Muscle of back (tissue), 13 donors: ENCODE data around the gene GSTO2. TPM values are rescaled to one million over a fixed set of nuclear protein-coding genes. Genes with fewer than 3 reads are reported as not detected.
"Not testable (repeated sequence)": the region's sequence is repeated elsewhere in the genome, so short reads cannot be mapped to it uniquely, and the experiment has no call there.

Source experiments
- DNase-seq, 3 donors: peaks; one replicate each; pipeline versions ENCODE4 v3.0.0 to v3.0.0-alpha.2; 2013
- long read RNA-seq, 9 donors: transcript quantifications; one replicate each; lab custom pipeline, GENCODE V29; 2026
- polyA plus RNA-seq, 10 donors: library from polyadenylated mRNA; unstranded; fragments of 120-200 nt; gene quantifications; one replicate each; pipeline ENCODE4 v1.2.1, GENCODE V29; 2013; ENCODE audit not compliant: insufficient read length in 10 of 10

GSTO2 gene
- 1 to 10 TPM in 6 of 10 donors, under 1 TPM in 4; 0.64 to 3.4 (median 1.2) TPM for polyA plus RNA-seq
- long read RNA-seq, donor 1 = 0 reads
- long read RNA-seq, donor 2 = 0 reads
- long read RNA-seq, donor 3 = 0 reads
- long read RNA-seq, donor 4 = 0 reads
- long read RNA-seq, donor 5 = 0 reads
- long read RNA-seq, donor 6 = 0 reads
- long read RNA-seq, donor 7 = 0 reads
- long read RNA-seq, donor 8, full-length matches to known transcripts = 1 of 1 reads
- long read RNA-seq, donor 8, partial matches to known transcripts = 0 of 1 reads
- long read RNA-seq, donor 8, other reads (novel, unspliced or antisense) = 0 of 1 reads
- long read RNA-seq, donor 9 = 0 reads

- DNase-seq = peak; percentile 98 to 99 (median 98)
Measured at GRCh38 chr10:104268713-104269645, at the start of gene GSTO2. GSTO2 (plus strand) TSS chr10:104269184; CDS start chr10:104274916, 5,732 bp downstream.

DNA sequence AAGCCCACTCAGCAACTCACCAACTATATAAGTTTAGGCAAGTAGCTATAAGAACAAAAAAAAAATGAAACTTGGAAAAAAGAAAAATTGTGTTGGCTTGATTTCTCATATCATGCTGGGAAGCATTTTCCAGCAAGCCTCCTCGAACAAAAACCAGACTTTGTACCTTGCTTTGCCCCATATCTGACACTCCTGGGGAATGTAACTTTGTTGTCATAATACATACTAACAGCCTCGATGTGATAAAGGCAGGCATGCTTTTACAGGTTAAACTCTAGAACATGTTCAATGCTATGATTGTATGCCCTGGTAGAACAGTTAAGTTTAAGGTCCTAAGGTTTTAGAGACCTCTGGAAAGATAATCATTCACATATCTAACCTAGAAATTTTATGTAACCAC is 48.5 kb upstream of the GSTO2 start:
- DNase-seq = no peak

GRCh38 chr10:104223304-104223703 is 45.7 kb upstream of the GSTO2 start:
- DNase-seq = no peak

DNA sequence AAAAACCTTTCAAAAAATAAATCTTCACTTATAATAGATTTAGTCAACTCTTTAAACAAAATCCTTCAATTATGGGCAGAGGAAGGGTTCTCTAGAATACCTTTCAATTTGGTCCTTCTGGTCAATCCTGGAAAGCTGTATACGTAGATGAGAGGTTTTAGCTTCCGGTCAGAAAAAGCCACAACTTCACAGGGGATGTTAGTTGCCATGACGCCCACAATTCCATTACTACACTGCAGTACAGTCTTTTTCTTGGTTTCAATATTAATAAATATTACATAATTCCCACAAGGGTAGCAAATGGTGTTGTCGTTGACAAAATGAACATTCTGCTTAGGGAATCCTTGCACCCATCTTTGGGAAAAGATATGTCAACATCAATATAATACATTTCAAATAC is 38.5 kb upstream of the GSTO2 start:
- DNase-seq = no peak

GRCh38 chr10:104231784-104232612 is 37.0 kb upstream of the GSTO2 start, which contains the start of gene CFAP43:
CFAP43 (minus strand) TSS chr10:104232364; CDS start chr10:104232246, 118 bp downstream.
- DNase-seq = peak; percentile 95 to 99 (median 98)

DNA sequence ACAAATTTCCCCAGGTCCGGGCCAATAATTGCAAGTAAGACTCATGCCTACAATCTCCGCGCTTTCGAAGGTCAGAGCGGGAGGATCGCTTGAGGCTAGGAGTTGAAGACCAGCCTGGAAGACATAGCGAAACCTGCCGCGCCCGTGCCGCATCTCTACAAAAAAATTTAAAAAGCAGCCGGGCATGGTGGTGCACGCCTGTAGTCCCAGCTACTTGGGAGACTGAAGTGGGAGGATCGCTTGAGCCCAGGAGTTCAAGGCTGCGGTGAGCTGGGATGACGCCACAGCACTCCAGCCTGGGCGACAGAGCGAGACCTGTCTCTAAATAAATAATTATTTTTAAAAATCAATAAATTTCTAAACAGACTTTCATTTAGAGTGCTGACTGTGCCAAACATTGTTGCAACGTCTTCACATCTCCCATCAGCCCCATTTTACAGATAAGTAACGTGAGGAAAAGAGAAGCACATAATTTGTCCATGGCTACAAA is 36.3 kb upstream of the GSTO2 start:
- no peak for DNase-seq

DNA sequence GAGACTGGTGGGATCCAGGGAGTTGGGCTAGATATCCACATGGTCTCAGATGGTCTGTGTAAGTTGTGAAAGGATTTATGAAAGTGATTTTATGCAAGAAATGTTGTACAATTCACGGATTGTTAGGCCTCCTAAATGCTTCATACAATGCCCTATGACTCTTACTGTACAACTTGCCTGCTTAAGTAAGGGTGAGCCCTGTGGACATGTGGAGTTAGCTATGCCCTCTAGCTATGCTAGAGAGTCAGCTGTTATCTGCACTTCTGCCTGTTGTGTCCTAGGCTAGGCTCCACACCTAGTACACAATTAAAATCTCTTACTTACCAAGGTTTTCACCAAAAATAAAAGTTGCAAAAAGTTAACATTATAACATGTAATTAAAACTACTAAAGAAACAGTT is 35.2 kb upstream of the GSTO2 start:
- DNase-seq = no peak

GRCh38 chr10:104234934-104235333 is 34.0 kb upstream of the GSTO2 start:
- no peak for DNase-seq

- no peak for DNase-seq
Measured at GRCh38 chr10:104235801-104236200, 33.2 kb upstream of the GSTO2 start.

DNA sequence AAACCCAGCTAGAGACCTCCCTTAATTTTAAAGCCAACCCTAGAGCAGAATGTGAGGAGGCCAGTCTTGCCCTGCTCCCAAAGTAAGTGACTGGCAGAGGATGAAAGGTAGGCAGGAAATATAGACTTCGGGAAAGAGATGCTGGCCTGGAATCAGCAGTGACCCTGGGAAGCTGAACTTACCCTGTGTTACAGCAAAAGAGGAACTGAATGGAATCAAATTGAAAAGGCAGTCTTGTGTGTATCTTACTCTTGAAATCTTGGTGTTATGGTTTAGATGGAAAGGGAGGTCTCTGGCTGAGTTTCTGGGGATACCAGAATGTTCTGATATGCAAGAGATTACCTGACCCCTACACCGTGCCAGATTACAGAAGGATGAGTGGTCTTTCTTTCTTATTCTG is 28.9 kb upstream of the GSTO2 start:
- no peak for DNase-seq

- no peak for DNase-seq
Measured at GRCh38 chr10:104242545-104242944, 26.4 kb upstream of the GSTO2 start.

GRCh38 chr10:104243009-104243408 is 26.0 kb upstream of the GSTO2 start:
- DNase-seq = not testable (repeated sequence)

DNA sequence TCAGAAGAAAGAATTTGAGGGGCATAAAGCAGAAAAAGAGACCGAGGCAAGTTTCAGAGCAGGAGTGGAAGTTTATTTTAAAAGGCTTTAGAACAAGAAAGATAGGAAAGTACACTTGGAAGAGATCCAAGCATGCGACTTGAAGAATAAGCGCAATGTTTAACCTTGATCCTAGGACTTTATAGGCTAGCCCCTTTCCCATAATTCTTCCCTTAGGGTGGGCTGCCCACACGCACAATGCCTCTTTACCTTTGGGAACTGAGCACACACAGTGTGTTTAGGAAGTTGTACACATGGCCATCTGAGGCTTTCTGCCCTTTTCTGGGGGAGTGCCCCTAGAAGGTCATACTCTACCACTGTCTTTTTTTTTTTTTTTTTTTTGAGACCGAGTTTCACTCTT is 25.5 kb upstream of the GSTO2 start:
- no peak for DNase-seq

GRCh38 chr10:104245066-104245632 is 23.8 kb upstream of the GSTO2 start:
- DNase-seq = no peak

GRCh38 chr10:104246976-104247375 is 22.0 kb upstream of the GSTO2 start:
- DNase-seq = no peak

DNA sequence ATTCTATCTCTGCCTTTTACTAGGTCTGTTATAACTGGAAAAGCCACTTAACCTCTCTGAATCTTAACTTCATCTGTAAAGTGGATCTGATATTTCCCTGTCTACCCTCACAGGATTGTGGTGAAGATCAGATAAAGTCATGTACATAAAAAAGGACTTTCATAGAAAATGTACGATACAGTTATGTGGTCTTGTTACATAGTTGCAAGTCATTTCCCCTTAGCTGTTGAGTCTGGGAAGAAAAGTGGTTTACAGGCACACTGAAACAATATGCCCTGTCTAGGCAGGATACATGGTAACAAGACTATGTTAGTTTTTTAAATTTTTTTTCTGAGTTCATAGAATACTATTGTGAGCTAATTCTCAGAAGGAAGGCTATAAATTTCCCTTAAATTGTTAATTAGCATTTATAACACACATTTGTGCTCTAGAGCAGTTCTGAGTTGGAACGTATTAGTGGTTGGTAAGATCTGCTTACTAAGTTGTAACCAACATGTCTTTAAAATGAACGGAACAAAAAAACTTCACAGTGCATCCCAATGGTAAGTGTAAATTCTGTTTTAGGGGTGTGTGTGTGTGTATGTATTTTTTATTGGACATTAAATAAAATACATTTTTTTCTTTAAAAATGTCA is 21.4 kb upstream of the GSTO2 start:
- DNase-seq = no peak

- DNase-seq = not testable (repeated sequence)
Measured at GRCh38 chr10:104248931-104249330, 20.1 kb upstream of the GSTO2 start.

DNA sequence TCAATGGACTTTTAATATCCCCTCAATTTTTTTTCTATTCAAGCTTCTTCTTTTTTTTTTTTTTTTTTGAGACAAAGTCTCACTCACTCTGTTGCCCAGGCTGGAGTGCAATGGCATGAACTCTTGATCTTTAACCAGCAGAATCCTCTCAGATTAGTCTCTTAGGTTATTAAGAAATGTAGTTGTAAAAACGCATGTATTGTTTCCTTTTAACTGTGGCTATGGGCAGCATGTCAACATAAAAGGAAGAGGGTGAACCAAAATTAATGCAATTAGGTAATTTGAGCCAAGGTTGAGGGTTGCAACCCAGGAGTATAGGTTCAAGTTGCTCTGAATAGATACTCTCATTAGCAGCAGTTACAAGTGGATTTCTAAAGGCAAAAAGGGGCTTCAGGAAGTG is 18.6 kb upstream of the GSTO2 start:
- DNase-seq = no peak

DNA sequence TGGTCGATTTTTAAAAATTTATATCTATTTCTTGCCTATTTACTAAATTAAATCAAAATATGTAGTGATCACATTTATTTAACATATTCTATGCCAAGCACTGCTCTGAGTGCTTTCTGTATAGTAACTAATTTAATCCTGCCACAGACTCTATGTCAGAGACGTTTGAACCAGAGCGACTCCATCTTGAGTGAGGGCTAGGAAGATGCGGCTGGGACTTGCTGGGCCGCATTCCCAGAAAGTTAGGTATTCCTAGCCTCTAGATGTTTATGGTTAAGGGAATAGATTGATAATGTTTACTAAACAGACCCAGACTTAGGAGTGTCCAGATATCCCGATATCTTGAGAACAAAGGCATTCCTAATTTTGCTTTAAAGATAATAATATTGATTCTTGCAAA is 17.5 kb upstream of the GSTO2 start:
- no peak for DNase-seq

- DNase-seq = no peak
Measured at GRCh38 chr10:104252368-104252767, 16.6 kb upstream of the GSTO2 start.

GRCh38 chr10:104253106-104253505 is 15.9 kb upstream of the GSTO2 start:
- DNase-seq = no peak
